D721Med (cell line): ENCODE data around the gene ACYP2.

ENCODE experiments used
- DNase-seq: peaks from one replicate; pipeline ENCODE4 v3.0.0; 2011; ENCODE audit warnings: low spot score; ENCODE audit not compliant: insufficient read length
- FAIRE-seq: peaks from 2 replicates; lab custom pipeline; 2011; peaks lifted over from hg19 to GRCh38; lab: Jason Lieb, UNC
- TF ChIP-seq, protein P1 (sequence below): IDR thresholded peaks from 2 replicates; pipeline ENCODE4 v1.5.1; 2012; ENCODE audit warnings: mild to moderate bottlenecking, control low read depth; ENCODE audit not compliant: insufficient read depth; ENCODE audit errors: missing control alignments

Gene ACYP2

DNA sequence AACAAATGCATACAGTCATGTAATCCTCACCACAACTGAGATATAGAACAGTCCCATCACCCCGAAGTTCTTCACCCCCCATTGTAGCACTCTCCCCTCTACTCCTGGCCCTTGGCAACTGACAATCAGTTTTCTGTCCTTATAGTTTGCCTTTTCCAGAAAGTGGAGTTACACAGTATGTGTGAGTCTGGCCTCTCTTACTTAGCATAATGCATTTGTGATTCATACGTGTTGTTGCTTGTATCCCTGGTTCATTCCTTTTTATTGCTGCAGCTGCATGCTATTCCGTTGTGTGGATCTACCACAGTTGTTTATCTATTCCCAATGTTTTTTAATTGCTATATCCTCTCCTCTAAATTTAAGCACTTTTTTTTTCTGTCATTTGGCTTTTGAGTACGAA is 17.6 kb downstream of the ACYP2 start:
- no peak for FAIRE-seq
- TF ChIP-seq, protein P1, sequence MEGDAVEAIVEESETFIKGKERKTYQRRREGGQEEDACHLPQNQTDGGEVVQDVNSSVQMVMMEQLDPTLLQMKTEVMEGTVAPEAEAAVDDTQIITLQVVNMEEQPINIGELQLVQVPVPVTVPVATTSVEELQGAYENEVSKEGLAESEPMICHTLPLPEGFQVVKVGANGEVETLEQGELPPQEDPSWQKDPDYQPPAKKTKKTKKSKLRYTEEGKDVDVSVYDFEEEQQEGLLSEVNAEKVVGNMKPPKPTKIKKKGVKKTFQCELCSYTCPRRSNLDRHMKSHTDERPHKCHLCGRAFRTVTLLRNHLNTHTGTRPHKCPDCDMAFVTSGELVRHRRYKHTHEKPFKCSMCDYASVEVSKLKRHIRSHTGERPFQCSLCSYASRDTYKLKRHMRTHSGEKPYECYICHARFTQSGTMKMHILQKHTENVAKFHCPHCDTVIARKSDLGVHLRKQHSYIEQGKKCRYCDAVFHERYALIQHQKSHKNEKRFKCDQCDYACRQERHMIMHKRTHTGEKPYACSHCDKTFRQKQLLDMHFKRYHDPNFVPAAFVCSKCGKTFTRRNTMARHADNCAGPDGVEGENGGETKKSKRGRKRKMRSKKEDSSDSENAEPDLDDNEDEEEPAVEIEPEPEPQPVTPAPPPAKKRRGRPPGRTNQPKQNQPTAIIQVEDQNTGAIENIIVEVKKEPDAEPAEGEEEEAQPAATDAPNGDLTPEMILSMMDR, result no peak
- no peak for DNase-seq

DNA sequence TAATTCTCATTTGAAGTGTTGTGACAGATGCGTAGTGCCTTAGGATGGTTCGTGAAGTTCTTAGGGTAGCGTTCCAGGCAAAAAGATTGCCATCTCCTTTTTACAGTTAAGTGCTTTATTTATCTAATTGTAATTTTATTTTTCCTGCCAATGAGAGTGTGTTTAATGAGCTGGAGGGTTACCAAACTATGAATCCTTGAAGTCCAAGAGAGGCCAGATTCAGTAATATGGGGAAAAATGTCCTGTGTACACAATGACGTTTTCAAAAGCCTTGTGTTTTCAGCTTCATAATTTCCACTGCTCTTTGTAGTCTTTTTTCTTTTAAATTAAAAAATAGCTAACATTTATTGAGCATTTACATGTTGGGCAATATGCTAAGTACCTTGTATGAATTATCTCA is 23.8 kb downstream of the ACYP2 start:
- FAIRE-seq, result no peak
- no peak for DNase-seq
- TF ChIP-seq, protein P1, result no peak

DNA sequence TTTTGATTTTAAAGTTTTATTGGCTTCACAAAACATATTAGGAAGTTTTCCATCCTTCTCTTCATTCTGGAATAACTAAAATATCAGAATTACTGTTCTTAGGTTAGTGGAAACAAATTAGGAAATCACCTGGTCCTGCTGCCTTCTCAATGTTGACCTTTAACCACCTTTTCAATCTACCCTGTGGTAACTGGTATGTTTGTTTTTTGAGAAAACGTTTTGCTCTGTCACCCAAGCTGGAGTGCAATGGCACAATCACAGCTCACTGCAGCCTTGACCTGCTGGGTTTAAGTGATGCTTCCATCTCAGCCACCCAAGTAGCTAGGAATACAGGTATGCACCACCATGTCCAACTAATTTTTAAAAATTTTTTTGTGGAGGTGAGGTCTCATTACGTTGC is 28.4 kb downstream of the ACYP2 start:
- FAIRE-seq (no peak), DNase-seq (no peak)
- TF ChIP-seq, protein P1, result no peak

DNA sequence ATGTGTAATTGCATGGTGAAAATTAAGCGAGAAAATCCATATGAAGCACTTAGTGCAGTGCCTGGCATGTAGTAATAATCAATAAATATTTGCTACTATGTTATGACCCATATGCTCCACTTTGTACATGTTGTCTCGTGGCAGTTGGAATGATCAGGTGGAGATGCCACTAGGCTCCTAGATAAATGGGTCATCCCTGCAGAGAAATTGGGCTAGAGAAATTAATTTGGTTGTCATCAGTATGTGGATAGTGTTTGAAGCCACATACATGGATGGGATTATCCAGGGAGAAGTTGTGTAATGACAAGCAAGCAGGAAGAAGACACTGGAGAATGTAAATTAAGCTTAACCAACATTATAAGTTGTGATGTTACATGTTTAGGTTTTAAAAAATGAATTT is 33.0 kb downstream of the ACYP2 start:
- no peak for FAIRE-seq

DNA sequence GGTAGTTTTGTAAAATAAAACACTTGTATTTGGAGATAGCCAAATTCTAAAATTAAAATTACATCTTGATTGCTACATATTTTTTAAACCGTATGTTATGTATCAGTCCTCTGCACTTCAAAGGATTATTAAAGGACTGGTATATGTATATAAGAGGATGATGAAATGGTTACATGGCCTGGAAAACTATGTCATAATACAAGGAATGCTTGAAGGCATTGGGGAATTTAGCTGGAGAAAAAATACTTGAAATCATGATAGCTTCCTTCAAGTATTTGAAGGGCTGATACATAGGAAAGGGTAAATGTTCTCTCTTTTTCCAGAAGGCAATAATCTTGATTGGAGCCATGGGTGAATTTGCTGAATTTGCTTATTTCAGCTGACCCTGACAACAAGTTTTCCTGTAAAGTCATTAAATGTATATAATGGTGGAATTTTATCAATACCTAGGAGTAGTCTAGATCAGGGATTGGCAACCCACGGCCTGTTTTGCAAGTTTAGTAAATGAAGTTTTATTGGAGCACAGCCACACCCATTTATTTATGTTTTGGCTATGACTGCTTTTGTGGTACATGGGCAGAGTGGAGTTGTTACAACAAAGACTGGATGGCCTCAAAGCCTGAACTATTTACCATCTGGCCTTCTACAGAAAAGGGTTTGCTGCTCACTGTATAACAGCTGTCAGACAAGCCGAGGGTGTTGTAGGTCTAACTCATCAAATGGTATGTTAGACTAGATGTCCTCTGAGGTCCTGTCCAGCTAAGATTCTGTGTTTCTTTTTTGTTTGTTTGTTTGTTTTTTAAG is 34.4 kb downstream of the ACYP2 start:
- DNase-seq (no peak), FAIRE-seq (no peak)
- TF ChIP-seq, protein P1, result no peak

More for the DNA sequence above, 33.0 kb downstream of the ACYP2 start:
- TF ChIP-seq, protein P1, result no peak
- no peak for DNase-seq

DNA sequence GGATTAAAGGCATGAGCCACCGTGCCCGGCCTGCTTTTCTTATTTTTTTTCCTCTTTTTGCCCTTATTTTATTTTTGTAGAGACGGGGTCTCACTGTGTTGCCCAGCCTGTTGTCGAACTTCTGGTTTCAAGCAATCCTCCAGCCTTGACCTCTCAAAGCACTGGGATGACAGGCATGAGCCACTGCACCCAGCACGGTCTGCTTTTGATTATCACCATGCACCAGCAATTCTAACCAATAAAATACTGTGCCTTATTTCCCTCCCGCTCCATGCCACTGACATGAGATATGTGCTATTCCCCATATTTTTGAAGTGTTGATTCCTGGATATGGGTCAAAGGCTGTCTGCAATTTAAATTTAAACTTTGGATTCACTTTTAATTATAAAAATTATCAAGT is 42.9 kb downstream of the ACYP2 start:
- TF ChIP-seq, protein P1, result no peak
- FAIRE-seq (no peak), DNase-seq (no peak)
